Heart right ventricle (tissue), 16 donors: ENCODE measurements around the gene TSPAN17. TPM values are rescaled to one million over a fixed set of nuclear protein-coding genes. Genes with fewer than 3 reads are reported as not detected.

Source experiments
- ATAC-seq, 8 donors: fragments of 200-7000 bp; cut with Tn5 transposase; one replicate each; pipeline ENCODE4 v1.9.1; 2020; ENCODE audit warnings: mild to moderate bottlenecking in 8 of 8, moderate library complexity in 8 of 8, moderate number of reproducible peaks in 1 of 8
- DNase-seq, 2 donors: peaks; one replicate each; pipeline ENCODE4 v3.0.0-alpha.2; 2020
- H3K27ac ChIP-seq, 10 donors: fragments of 200-600 bp; sonication (generic) in 2 of 10; one replicate each; pipeline versions ENCODE4 v1.5.0 to v1.8.0; 2020 to 2022; ENCODE audit warnings: mild to moderate bottlenecking in 3 of 10
- H3K27me3 ChIP-seq, 7 donors: fragments of 200-600 bp; one replicate each; pipeline ENCODE4 v1.8.0; 2021 to 2022; ENCODE audit warnings: mild to moderate bottlenecking in 2 of 7
- H3K36me3 ChIP-seq, 9 donors: fragments of 200-600 bp; sonication (generic) in 1 of 9; one replicate each; pipeline versions ENCODE4 v1.5.0 to v1.8.0; 2020 to 2022; ENCODE audit warnings: mild to moderate bottlenecking in 2 of 9
- H3K4me1 ChIP-seq, 9 donors: fragments of 200-600 bp; sonication (generic) in 1 of 9; one replicate each; pipeline versions ENCODE4 v1.5.0 to v1.8.0; 2020 to 2022; ENCODE audit warnings: mild to moderate bottlenecking in 4 of 9
- H3K4me3 ChIP-seq, 10 donors: fragments of 200-600 bp; sonication (generic) in 2 of 10; one replicate each; pipeline versions ENCODE4 v1.5.0 to v1.8.0; 2020 to 2022; ENCODE audit warnings: mild to moderate bottlenecking in 7 of 10, moderate library complexity in 2 of 10
- H3K9me3 ChIP-seq, 11 donors: fragments of 200-600 bp in 10 of 11; sonication (generic) in 2 of 11; one replicate each; pipeline versions ENCODE4 v1.5.0 to v1.8.0; 2013 to 2022; ENCODE audit warnings: mild to moderate bottlenecking in 2 of 11, control low read depth in 1 of 11, moderate library complexity in 1 of 11
- CTCF ChIP-seq, 9 donors: fragments of 200-600 bp; sonication (generic) in 2 of 9; IDR thresholded peaks; one replicate each; pipeline versions ENCODE4 v1.5.0 to v1.8.0; 2021 to 2022; ENCODE audit warnings: antibody characterized with exemption in 9 of 9, mild to moderate bottlenecking in 5 of 9, moderate library complexity in 1 of 9
- WGBS, 2 donors: extraction: QIAGEN DNeasy Blood & Tissue Kit; methylation state at CpG; one replicate each; pipeline ENCODE4 v1.1.7; 2013; ENCODE audit warnings: inconsistent platforms in 1 of 2; 5-methylcytosine and 5-hydroxymethylcytosine counted together
- intact Hi-C, 10 donors: fragments of 100-400 bp; cut with DNase I; formaldehyde crosslinking; loops; one replicate each; pipeline versions ENCODE4 v1.11.1 to v1.14.2; 2022
- polyA plus RNA-seq, 2 donors: library from polyadenylated mRNA; stranded (reverse); fragments of 200-250 nt; gene quantifications; one replicate each; pipeline ENCODE4 v1.2.3, GENCODE V29; 2013
- total RNA-seq, 10 donors: library from RNA; stranded (reverse); fragmentation: NEBNext Ultra II Directional in 3 of 10; extraction: Animal tissue kit (Norgen Biotek cat#: 25700) in 3 of 10; gene quantifications; one replicate each; pipeline versions ENCODE4 v1.2.1 to v1.2.4, GENCODE V29; 2021 to 2023
- donor health status: Arrhythmogenic right ventricular cardiomyopathy.
- donor health status: ischemic (EF 13 %, LVEDD 7.1; RV severe dilation, severe dysfunction).
- donor health status: healthy with polysubstance abuse.
- donor health status: DM: no; HTN: yes; CAD: no.
- donor health status: DM: no; HTN: no; CAD: no.
- donor health status: ischemic (EF 25% LVEDD 6.9; RV normal size, moderate dysfunction).
- donor health status: ischemic (EF 25% LVEDD 5.7; RV mildly dilated, moderate dysfunction).
- donor health status: healthy.
- donor health status: DM: yes; HTN: yes; CAD: no.
- donor health status: Ischemic cardiomyopathy.
- donor health status: ischemic (EF 35%, LVEDD 5.7; RV mildly dilated, moderate dysfunction).
- donor health status: nonischemic (EF 11% LVEDD 7.7; RV severe dilation, severe dysfunction).
- donor health status: DM: yes; HTN: yes; CAD: no.
- donor health status: PGD.
- donor health status: ischemic (EF 29% LVEDD 5.4; RV normal size, mild dysfunction).
- donor health status: nonischemic (EF 23%, LVEDD 6.1; RV moderate dilation, normal function).

TSPAN17 gene
- total and polyA plus RNA-seq, 12 donors = 13.2 to 48.3 (median 27.3) TPM

- intact Hi-C loops = no loop called here
- peaks cover 0 to 26% (median 21%) of the 10 kb centered on the region in 9 donors for H3K4me1 ChIP-seq
- H3K4me3 ChIP-seq = no peak overlapping the region
- TF ChIP-seq CTCF (IDR thresholded peaks at IDR 0.05) = no peak
- WGBS, 2 donors = 61 to 70% methylated on average over 6 of the region's 6 CpGs
- DNase-seq = no peak
- ATAC-seq = no peak
- H3K27ac ChIP-seq = no peak overlapping the region
- no peaks in the 10 kb centered on the region for H3K36me3 ChIP-seq
- peaks cover 0 to 65% (median 42%) of the 10 kb centered on the region in 7 donors for H3K27me3 ChIP-seq
- peaks cover 0 to 16% (median 2%) of the 10 kb centered on the region in 11 donors for H3K9me3 ChIP-seq
Measured at GRCh38 chr5:176682016-176682531, 34.8 kb downstream of the TSPAN17 start.

GRCh38 chr5:176685010-176685409, 37.7 kb downstream of the TSPAN17 start:
- H3K9me3 ChIP-seq = peaks cover 0 to 16% (median 5%) of the 10 kb centered on the region in 11 donors
- ATAC-seq (no peak), DNase-seq (no peak)
- no peak for TF ChIP-seq CTCF (IDR thresholded peaks at IDR 0.05)
- no peak overlapping the region for H3K4me3 ChIP-seq
- peaks cover 0 to 5% (median 4%) of the 10 kb centered on the region in 9 donors for H3K4me1 ChIP-seq
- H3K27ac ChIP-seq = no peak overlapping the region
- intact Hi-C loops = no loop called here
- peaks cover 0 to 66% (median 29%) of the 10 kb centered on the region in 7 donors for H3K27me3 ChIP-seq
- H3K36me3 ChIP-seq = no peaks in the 10 kb centered on the region

- no peaks in the 10 kb centered on the region for H3K4me1 ChIP-seq
- ATAC-seq = no peak
- no peaks in the 10 kb centered on the region for H3K36me3 ChIP-seq
- WGBS, 2 donors = 86 to 91% methylated on average over 10 of the region's 10 CpGs
- H3K4me3 ChIP-seq = no peak overlapping the region
- DNase-seq = no peak
- peaks cover 0 to 63% (median 28%) of the 10 kb centered on the region in 7 donors for H3K27me3 ChIP-seq
- H3K9me3 ChIP-seq = peaks cover 0 to 19% (median 5%) of the 10 kb centered on the region in 11 donors
- TF ChIP-seq CTCF (IDR thresholded peaks at IDR 0.05) = no peak
- intact Hi-C loops = no loop called here
- no peak overlapping the region for H3K27ac ChIP-seq
Measured at GRCh38 chr5:176687247-176687646, 40.0 kb downstream of the TSPAN17 start.

GRCh38 chr5:176687881-176688280, 40.6 kb downstream of the TSPAN17 start:
- peaks cover 0 to 63% (median 32%) of the 10 kb centered on the region in 7 donors for H3K27me3 ChIP-seq
- ATAC-seq = no peak

More at GRCh38 chr5:176687881-176688280, 40.6 kb downstream of the TSPAN17 start:
- no peak overlapping the region for H3K27ac ChIP-seq
- no peaks in the 10 kb centered on the region for H3K36me3 ChIP-seq
- intact Hi-C loops = no loop called here
- H3K4me1 ChIP-seq = peaks cover 0 to 3% (median under 1%) of the 10 kb centered on the region in 9 donors
- DNase-seq = no peak
- TF ChIP-seq CTCF (IDR thresholded peaks at IDR 0.05) = no peak
- H3K9me3 ChIP-seq = peaks cover 0 to 19% (median 5%) of the 10 kb centered on the region in 11 donors
- no peak overlapping the region for H3K4me3 ChIP-seq
- WGBS, 2 donors = 91 to 92% methylated on average over 5 of the region's 5 CpGs
